ENCODE results near the gene TTYH1.
A peak's percentile ranks its signal among the peaks of the same experiment; 100 is the strongest.
"Not testable (repeated sequence)": the region's sequence is repeated elsewhere in the genome, so short reads cannot be mapped to it uniquely, and the experiment has no call there.

The TTYH1 gene

DNA sequence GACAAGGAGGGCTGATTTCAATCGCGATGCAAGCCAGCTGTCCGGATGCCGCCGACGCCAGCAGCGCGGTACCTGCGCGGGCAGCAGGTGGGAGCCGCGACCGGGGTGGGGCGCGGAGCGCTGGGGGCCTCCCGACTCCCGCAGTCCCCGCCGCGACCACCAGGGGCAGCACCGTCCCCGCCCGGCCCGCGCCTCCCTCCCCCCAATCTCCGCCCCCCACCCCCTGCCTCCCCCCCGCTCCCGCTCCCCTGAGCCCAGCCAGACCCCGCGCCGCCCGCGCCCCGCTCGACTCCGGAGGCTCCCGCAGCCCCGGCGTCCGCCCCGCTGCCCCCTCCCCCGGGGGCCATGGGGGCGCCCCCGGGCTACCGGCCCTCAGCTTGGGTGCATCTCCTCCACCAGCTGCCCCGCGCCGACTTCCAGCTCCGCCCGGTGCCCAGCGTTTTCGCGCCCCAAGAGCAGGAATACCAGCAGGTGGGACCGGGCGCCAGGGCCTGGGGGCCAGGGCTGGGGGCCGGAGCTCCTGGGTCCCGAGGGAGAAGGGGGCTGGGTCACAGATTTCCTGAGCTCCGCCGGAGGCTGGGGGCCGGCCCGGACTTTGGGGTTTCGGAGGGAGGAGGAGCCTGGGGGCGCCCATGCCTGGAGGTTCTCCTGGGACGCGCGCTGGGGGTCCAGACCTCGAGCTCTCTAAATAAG, at the start of gene TTYH1:
TSS of gene TTYH1 (plus strand) at position 257 of the 693 bp plus-strand sequence. CDS start at position 346, 89 bp downstream.
- DNase-seq: no peak

DNA sequence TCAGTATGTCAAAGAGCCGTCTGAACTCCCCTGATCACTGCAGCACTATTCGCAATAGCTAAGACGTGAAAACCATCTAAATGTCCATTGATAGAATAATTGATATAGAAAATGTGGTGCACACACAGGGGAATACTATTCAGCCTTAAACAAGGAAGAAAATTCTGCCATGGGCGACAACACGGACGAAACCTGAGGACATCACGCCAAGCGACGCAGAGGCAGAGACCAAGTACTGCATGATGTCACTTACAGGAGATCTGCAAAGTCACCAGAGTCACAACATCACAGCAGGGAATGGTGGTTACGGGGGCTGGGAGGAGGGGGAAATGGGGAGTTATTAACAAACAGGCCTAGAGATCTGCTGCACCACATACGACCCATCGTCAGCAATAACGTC, 49.5 kb upstream of the TTYH1 start:
- DNase-seq: not testable (repeated sequence)

DNA sequence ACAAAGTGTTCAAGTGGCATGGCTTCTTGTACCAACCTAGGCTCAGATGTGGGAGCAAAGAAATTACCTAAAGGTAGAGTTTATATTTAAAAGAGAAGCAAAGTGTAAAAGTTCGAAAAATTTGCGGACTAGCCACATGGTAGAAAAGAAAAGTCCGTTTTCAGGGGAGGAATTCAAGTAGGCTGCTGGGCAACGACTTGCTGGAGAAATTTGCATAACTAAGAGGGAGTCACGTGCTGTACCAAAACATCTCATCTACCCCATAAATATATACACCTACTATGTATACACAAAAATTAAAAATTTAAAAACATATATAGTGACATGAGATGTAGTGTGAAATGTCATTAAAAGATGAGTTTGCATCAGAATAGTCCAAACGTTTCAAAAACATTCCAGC, 48.5 kb upstream of the TTYH1 start:
- no peak for DNase-seq

DNA sequence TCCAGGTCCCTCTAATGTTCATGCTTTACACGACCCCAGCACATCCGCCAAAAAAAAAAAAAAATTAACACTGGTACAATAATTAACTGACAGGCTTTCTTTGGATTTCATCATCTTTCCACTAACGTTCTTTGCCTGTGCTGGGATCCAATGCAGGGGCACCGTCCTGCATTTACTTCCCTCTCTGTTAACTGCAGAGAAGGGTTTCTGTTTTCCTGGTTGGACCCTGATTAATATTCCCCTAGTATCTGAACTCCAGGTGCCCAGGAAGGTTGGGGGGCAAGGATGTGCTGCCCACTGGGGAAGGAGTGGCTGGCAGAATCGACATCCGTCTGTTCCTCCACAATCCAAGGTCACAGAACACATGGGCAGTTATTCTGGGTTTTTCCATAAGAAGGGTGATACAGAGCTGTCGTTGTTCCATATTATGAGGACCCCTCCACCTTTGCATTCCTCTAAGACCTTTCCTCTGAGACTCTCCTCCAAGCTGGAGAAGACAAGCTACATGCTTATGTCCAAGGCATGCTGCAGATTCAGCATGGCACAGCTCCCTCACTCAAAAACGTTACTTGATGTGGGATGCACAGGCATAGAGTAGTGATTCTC, 46.1 kb upstream of the TTYH1 start:
- DNase-seq: no peak

DNA sequence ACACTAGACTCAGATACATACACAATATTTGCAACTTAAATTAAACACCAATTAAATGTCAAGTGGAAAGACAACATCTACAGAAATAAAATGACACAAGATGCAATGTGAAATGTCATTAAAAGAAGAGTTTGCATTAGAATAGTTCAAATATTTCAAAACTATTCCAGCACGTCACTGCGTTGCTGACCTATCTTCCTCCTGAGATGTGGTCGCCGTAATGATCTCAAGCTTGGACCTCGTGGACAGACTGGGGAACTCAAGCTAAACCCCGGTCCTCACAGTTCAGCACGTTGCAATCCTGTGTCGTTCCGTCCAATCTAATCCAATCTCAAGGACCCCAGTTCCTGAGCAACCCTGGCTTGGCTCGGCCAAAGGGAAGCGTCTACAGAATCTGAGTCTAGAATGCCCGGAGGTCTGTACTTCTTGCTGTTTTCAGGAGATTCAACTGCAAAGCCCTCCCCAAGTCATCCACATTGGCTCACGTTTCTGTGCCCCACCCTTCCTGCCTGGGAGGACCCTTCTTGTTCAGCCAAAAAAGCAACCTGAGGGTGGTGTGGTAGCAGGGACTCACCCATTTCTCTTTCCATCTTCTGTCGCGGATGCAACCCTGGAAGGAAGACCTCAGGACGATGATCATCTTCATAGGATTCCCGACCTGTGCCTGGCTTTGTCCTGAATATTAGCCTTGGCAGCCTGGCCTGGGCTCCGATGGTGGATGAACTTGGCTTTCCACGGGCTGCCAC, 45.4 kb upstream of the TTYH1 start:
- not testable (repeated sequence) for DNase-seq

DNA sequence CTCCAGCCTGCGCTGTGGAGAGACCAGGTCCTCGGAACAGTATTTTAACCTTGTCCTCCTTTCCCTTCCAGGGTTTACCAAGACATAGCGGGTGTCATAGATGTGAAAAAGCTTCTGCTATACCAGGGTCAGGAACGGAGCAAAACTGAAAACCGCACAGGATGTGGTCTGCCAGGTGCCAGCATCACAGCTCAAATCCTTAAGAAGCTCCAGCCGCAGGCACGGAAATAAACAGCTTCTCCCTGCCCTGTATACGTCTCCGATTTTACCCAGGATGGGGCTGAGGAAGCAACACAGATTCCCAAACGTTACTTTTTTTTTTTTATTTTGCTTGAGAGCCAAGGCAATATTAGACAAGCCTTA, 44.8 kb upstream of the TTYH1 start:
- not testable (repeated sequence) for DNase-seq

DNA sequence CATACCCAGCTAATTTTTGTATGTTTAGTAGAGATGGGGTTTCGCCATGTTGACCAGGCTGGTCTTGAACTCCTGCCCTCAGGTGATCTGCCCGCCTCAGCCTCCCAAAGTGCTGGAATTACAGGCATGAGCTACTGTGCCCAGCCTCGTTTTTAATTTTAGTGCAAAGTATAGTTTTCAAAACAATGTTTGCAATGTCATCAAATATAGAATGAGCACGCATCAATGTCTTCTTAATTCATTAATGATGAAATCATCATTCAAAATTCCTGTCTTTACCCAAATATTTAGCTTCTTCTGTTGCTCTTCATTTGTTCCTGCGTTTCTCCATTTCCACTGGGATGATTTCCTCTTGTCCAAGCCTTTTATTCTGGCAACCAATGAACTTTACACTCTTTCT, 43.8 kb upstream of the TTYH1 start:
- not testable (repeated sequence) for DNase-seq

DNA sequence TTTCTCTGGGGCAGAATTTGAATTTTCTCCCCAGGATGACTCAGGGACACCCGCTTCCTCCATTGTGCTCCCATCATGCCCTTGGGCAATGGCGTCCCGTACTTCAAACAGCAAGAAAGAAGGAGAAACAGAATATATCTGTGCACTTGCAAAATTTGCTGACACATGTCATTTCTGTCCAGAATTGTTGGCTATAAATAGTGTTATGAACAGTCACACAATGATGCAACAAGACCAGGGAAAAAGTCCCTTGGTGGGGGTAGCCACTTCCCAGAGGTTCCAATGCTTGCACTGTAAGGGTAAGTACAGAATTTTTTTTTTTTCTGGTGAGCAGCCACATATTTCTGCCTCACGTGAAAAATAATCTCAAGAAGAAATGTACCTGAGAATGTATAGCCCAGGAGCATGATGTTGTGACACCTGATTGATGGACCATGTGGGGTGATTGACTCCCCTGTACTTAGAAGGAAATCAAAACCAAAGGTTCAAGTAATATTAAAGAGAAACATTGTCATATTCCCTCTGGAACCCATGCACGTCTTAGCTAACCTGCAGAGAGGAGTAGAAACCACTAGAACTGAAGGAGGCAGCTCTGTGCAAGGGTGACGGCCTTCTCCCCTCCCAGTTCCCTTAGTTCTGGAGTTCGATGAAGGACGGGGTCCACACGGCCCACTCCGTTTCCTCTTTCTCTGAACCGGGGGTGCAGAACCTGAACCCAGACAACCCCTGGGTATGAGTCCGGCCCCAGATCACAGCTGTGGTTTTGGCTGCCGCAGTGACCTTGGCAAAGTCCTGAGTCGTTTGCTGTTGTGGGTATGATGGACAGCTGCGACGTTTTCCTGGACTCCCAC, 41.3 kb upstream of the TTYH1 start:
- DNase-seq: no peak

DNA sequence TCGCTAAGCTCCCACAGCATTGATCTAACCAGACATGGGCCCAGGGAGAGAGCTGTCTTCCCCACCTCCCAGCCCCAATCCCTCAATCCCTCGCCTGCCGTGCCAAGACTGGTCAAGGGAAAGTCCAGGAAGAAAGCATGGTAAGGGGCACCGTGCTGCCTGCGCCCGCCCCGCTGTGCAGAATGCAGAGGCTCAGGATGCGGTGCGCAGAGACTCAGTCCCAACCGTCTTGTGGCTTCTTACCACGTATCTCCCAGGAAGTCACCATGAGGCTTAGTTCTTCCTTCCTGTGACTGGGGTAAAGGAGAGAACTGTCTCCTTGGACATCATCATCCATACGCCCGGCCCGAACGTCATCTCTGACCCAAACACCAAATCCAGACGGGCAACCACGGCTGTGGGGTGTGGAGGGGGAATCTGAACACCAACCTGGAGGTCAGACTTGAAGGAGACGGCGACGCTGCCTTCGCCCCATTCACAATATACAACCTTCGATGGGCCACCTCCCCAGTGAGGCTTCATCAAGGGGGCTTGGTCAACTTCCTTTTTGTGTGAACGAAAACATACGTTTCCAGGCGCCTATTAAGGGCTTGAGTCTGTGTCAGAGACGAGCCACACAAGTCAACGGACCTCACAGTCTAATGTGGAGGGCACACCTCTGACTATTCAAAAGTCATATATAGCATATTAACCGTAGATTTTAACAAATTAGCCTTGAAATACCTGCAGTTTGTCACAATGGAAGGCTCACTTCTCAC, 39.9 kb upstream of the TTYH1 start:
- DNase-seq: not testable (repeated sequence)

DNA sequence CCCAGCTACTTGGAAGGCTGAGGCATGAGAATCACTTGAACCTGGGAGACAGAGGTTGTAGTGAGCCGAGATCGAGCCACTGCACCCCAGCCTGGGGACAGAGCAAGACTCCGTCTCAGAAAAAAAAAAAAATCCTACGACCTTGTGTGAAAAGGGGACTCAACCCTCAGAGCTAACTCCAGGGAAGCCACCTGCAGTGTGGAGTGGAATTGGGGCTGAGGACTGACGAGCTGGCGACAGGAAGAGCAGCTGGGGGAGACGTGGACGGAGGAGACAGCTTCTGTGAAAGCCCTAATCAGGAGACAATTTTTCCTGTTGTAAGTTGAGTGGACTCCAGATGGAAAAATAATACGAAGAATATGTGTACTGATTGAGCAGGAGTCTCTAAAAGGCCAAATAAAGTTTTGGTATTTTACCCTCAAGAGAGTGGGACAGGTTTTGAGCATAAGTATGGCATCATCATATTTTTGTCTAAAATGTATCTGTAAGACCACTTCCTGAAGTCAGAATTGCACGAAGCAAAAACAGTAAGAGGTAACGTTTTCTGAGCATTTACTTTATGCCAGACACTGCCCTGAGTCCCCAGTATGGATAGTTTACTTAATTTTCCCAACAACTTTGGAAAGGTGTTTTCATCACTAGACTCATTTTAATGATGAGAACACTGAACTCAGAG, 38.5 kb upstream of the TTYH1 start:
- DNase-seq: no peak

DNA sequence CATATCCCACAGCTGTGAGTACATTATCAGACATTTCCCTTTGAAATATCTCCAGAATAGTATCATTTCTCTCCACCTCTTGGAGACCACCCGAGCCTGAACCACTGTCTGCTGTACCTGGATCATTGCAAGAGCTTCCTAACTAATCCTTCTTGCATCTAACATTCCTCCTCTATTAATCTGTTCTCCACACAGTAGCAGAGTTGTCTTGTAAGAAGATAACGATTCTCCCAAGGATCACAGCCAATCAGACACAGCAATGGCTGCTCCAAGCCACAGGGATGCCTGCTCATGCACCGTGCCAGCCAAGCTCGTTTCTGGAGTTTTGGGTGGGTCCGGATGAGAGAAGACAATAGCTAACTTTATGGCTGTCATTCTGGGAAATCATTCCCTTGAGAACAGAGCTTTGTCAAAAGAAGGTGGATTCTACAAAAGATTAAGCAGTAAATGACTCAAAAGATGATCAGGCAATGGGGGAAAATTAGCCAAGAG, 36.0 kb upstream of the TTYH1 start:
- DNase-seq: no peak

DNA sequence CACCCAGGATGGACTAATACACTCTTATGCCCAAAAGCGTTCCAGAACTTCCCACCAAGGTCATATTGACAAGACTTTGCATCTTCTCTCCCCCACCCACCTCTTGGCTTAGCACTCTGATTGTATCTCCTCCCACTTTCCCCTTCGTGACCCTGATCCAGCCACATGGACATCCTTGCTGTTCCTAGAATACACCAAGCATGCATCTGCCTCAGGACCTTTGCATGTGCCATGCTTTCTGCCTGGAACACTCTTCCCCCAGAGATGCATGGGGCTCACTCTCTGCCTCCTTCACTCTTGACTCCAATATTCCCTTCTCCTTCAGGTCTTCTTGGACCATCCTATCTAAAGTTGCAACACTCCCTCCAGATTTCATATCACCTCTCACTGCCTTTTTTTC, 34.4 kb upstream of the TTYH1 start:
- DNase-seq: no peak

DNA sequence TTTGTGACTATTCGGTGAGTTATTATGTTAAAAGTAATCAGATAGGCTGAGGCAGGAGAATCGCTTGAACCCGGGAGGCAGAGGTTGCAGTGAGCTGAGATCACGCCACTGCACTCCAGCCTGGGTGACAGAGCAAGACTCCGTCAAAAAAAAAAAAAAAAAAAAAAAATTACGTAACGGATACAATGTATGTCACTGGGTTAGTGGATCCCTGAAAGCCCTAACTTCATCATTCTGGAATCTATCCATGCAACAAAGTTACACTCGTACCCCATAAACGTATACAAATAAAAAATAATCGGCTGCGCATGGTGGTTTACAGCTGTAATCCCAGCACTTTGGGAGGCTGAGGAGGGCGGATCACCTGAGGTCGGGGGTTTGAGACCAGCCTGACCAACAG, 33.2 kb upstream of the TTYH1 start:
- DNase-seq: not testable (repeated sequence)

DNA sequence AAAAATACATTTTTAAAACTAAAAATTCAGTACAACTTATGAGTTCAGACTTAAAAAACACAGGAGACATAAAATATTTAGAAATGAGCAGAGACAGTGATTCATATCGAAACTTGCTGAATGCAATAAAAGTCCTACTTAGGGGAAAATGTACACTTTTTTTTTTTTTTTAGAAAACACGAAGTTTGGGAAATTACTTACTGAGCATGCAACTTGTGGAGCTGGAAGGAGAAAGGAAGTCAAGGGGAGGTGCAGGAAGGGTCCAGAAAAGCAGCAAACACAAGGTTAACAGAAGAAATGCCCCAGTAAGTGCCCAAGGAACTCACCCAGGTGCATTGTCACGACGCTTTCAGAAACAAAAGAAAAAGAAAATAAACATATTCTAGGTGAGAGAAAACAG, 31.9 kb upstream of the TTYH1 start:
- DNase-seq: no peak

DNA sequence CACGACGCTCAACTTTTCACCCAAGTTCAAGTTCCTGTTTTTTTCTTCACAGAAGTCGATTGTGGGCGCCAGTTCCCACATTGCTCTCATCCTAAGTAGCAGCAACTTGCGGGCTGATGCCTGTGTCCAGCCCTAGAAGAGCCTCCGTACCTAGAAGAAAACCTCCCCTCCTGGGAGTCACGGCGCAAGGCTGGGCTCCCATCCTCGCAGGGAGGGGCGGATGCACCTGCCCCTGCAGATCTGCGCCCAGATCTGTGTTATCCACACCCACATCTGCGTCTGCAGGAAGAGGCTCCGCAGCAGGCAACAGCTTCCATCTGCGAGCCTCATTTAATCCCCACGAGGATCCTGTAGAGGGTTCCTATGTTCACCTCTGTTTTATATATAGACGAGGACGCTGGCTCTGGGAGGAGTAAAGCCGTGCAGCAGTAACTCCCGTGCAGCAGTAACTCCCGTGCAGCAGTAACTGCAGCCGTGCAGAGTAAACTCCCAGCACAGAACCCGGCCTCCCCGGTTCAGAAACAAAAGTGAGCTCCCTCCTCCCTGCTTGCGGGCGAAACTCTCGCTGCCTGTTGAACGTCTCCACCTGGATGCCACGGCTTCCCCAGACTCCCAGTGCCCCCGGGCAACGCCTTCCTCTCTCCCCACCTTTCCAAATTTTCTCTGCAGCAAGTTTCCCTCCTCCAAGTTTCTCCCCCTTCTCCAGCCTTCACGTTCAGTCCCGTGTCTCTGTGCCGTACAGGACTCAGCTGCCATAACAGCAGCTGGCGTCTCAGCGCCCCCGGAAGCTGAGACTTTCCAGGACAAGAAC, 27.1 kb upstream of the TTYH1 start:
- no peak for DNase-seq

DNA sequence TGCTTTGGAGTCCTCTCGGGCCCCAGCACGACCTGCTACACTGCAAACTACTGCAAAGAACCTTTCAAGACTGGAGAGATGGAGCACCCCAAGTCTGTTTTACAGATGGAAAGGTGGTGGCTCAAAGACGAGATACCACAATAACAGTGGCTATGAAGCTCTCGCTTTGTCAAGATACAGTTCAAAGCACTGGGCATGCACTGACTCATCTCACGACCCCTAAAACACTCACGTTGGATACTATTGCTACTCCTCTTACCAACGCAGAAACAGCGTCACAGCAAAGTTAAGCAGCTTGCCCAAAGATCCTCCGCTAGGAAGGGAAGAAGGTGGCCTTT, 26.5 kb upstream of the TTYH1 start:
- DNase-seq: no peak

DNA sequence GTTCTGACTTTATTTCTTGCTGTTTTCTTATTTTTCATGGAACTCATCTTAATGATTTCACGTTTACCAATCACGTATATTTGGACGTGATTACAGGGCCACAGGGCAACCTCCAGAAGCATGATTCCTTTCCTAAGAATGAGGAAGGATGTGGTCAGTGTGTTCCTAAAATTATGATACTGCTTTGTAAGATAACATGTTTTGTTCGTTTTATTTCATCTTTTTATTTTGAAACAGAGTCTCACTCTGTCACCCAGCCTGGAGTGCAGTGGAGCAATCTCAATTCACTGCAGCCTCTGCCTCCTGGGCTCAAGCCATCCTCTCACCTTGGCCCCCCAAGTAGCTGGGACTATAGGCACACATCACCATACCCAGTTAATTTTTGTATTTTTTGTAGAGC, 25.7 kb upstream of the TTYH1 start:
- DNase-seq: no peak

DNA sequence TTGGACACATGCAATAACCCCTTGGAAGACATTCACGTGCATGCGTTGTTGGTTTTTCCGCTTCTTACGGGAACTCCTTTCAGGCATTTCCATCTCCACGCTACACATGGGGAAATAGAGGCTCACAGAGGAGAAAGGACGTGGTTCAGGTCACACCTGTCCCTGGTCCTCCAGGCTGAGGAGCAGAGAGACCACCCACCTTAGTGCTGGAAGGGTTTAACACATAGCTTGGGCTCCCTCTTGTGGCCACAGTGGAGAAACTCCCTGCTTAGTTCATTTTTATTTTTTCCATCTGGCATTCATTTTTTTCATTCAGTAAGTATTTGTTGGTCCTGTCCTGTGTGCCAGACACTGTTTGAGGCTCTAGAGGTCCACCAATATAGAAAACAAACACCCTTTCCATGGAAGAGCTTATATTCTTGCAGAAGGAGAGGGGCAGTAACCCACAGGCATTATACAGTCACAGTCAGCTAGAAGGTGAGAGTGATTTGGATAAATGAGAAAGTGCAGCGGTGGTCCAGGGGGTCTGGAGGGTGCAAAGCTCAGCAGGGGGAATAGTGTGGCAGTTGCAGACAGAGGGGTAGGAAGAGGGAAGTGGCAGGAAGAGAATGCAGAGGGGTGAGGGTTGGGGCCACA, 24.2 kb upstream of the TTYH1 start:
- DNase-seq: peak; percentile 48

DNA sequence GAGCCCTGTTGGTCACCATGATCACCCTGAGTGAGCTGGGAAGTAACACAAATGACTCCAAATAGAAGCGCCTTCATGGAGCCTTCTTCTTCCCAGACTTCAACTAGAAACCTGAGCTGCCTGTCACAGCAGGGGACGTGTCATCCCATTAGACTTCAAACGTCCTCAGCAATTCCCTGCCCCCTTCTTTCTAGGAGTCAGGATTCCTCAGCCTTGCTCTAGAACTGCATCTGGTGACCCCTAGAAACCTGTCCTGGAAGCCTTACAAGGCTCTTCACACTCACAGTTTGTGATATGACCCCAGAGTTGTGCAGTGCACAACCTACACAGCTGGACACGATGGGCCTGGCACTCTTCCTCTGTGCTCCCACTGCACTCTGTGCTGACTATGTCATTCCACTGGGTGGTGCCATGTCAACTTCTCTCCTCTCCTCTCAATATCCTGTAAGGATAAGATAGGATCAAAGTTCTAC, 23.6 kb upstream of the TTYH1 start:
- no peak for DNase-seq

DNA sequence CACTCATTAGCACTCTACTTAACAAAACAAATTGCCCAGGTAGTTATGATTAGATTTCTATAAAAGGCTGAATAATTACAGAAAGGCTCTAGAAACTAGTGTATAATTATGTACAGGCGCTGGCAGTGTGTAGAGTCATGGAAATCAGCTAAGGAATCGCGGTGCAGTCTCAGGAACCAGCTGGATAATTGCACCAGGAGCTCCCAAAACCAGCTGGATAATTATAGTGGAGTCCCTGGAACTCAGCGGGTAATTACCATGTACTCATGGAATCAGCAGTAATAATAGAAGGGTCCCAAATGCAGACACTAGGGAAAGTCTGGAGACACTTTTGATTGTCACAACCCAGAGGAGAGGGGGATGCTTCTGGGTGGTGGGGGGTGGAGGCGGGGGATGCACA, 23.2 kb upstream of the TTYH1 start:
- no peak for DNase-seq
